K562 (cell line): ENCODE results near the gene TMEM95. TPM values are rescaled to one million over a fixed set of nuclear protein-coding genes. Genes with fewer than 3 reads are reported as not detected.

Experiments
- DIDO1 ChIP-seq: fragments of 450-650 bp; IDR thresholded peaks from 2 replicates; pipeline ENCODE4 v1.6.1; 2016; ENCODE audit warnings: low read depth, missing biosample characterization, missing genetic modification characterization
- HOXB6 ChIP-seq: fragments of 250-450 bp; sonication (Bioruptor Pico); IDR thresholded peaks from 2 replicates; pipeline ENCODE4 v1.5.1; 2022; ENCODE audit warnings: mild to moderate bottlenecking, borderline replicate concordance
- PCBP1 ChIP-seq: fragments of 200-400 bp; formaldehyde crosslinking; IDR thresholded peaks from 2 replicates; pipeline ENCODE4 v1.6.1; 2018; ENCODE audit warnings: mild to moderate bottlenecking, low read depth, low read length; ENCODE audit not compliant: poor library complexity, severe bottlenecking
- RERE ChIP-seq: sonication (generic); formaldehyde crosslinking; IDR thresholded peaks from 2 replicates; pipeline ENCODE4 v1.8.0; 2023; ENCODE audit warnings: missing genetic modification reagents, mild to moderate bottlenecking, borderline replicate concordance
- RREB1 ChIP-seq: fragments of 250-450 bp; sonication (Bioruptor Pico); IDR thresholded peaks from 2 replicates; pipeline ENCODE4 v1.4.0; 2020
- ZNF384 ChIP-seq: IDR thresholded peaks from 2 replicates; pipeline ENCODE4 v1.6.1; 2012; ENCODE audit warnings: low read depth, low read length, improper control_type of control experiment
- polyA plus RNA-seq, 8 experiments: library from polyadenylated mRNA; depleted of rRNA in 4 of 8; stranded (reverse) in 5 of 8; unstranded in 3 of 8; fragments of >200 nt; fragmentation: Nextera tagmentation in 2 of 8; fragmentation: Illumina TruSeq in 1 of 8; extraction: Ambion mirVana in 2 of 8; extraction: Trizol in 1 of 8; gene quantifications; 2 replicates each; pipeline versions ENCODE4 v1.2.1 to v1.2.3, GENCODE V29; 2011 to 2014; ENCODE audit warnings: inconsistent platforms in 1 of 8, missing spikeins in 1 of 8
- total RNA-seq, 7 experiments: library from RNA; depleted of rRNA in 6 of 7; stranded (reverse); fragments of >200 nt in 6 of 7; fragmentation: Illumina TruSeq in 2 of 7; extraction: Trizol in 2 of 7; gene quantifications; 2 replicates each; pipeline versions ENCODE4 v1.2.1 to v1.2.3, GENCODE V29; 2011 to 2021; ENCODE audit warnings: low replicate concordance in 1 of 7

Gene TMEM95
- total and polyA plus RNA-seq, 9 of the 15 experiments (the other 6 are each of a cell fraction or from before 2014, with no cell fraction given) = not detected

- TF ChIP-seq RERE (CRISPR knock-in tag) (no peak), HOXB6 (CRISPR knock-in tag) (no peak), PCBP1 (no peak), DIDO1 (tag) (peak; percentile 71; the same call in 1 of the 2 replicates), RREB1 (CRISPR knock-in tag) (no peak), ZNF384 (no peak)
Observed at GRCh38 chr17:7306911-7307685, 47.9 kb upstream of the TMEM95 start, which contains the start of gene EIF5A (continued).
